NOMO-1 (cell line): ENCODE measurements around the gene KLC1.
"Not testable (repeated sequence)": the region's sequence is repeated elsewhere in the genome, so short reads cannot be mapped to it uniquely, and the experiment has no call there.

Source experiments
- DNase-seq, 2 experiments: peaks; one replicate each; lab custom pipeline; 2025; ENCODE audit not compliant: unreplicated experiment in 2 of 2; lab: John Stamatoyannopoulos, UW

KLC1 gene

DNA sequence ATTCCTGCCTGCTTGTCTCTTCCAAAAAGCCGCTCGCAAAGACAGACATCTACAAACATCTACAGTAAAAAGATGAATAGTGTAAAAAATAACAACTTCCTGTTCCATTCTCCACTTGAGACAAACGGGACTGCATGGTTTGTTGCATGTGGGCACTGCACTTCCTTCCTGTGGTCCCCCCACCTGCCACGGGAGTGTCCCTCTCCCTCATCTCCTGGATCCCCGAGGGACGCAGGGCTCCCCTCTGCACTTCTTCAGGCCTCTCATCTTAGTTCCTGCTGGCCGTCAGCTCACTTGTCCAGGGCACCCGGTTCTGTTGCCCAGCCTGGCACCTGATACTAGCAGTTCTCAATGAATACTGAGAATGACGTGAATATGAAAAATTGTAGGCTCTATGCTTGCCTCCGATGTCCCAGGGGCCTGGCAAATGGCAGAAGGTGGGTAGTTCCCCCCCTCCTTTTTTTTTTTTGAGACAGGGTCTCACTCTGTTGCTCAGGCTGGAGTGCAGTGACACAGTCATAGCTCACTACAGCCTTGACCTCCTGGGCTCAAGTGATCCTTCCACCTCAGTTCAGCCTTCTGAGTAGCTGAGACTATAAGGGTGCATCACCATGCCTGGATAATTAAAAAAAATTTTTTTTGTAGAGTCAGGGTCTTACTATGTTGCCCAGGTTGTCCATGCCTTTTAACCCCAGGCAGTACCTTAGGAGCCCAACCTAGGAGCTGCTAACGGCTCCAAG is 3.5 kb upstream of the KLC1 start:
- DNase-seq, result no peak

DNA sequence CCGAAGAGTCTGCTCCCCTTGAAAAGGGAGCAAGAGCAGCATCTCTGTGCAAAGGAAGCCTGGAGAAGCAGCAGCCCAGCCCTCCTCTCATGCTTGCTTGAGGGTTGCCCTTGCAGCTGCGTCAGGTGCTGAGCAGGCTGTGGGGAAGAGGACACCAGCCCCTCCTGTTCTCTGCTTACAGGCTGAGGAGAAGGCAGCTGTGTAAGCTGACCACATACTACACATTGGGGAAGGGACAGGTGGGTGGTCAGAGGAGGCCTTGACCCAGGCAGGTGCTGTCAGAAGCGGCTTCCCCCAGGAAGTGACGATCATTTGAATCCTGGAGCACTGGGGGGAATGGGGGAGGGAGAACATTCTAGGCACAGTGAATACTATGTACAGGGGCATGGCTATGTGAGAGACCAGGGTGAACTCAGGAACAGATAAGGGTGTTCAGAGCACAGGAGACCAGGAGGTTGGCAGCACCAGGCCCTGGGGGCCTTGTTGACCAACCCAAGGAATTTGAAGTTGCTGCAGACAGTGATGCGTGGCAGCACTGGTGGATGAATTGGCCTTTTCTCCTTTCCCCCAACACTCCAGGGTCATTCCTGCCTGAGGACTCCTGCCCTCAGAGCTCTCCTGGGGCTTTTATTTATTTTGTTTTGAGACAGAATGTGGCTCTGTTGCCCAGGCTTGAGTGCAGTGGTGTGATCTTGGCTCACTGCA is 2.7 kb upstream of the KLC1 start:
- DNase-seq, result no peak

DNA sequence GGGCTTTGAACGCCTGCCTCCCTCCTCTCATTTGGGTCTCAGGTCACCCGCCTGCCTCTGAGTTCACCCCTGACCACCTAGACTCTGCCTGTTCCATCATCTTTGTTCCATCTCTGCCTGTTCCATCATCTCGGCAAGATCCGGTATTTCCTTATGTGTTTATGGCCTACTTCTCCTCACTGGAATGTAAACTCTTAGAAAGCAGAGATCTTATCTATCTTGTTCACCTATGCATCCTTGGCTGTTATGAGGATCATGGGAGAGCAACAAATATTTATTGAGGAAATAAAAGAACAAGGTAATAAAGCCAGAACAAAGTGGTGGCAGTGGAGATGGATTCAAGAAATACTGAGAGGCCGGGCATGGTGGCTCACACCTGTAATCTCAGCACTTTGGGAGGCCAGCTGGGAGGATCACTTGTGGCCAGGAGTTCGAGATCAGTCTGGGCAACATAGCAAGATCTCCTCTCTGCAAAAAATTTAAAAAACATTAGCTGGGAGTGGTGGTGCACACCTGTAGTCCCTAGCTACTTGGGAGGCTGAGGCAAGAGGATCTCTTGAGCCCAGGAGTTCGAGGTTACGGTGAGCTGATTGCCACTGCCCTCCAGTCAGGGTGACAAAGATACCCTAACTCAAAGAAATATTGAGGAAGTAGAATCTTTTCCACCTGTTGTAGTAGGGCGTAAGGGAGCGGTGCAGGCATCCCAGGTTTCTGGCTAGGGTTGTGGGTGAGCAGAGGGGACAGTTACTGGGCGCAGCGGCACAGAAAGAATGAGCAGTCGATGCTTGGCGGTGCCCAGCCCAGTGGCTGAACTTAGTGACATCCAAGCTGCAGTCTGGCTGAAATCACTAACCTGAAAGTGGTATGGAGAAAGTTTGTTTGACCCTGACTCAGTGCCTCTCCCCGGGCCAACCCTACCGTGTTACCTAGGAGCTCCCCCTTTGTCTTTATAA is 1.7 kb upstream of the KLC1 start:
- no peak for DNase-seq

GRCh38 chr14:103628221-103628683 is 759 bp upstream of the KLC1 start:
- DNase-seq, result peak; percentile 23 to 35

GRCh38 chr14:103629503-103630121 is 601 bp downstream of the KLC1 start:
- peak; percentile 17 to 40 for DNase-seq

DNA sequence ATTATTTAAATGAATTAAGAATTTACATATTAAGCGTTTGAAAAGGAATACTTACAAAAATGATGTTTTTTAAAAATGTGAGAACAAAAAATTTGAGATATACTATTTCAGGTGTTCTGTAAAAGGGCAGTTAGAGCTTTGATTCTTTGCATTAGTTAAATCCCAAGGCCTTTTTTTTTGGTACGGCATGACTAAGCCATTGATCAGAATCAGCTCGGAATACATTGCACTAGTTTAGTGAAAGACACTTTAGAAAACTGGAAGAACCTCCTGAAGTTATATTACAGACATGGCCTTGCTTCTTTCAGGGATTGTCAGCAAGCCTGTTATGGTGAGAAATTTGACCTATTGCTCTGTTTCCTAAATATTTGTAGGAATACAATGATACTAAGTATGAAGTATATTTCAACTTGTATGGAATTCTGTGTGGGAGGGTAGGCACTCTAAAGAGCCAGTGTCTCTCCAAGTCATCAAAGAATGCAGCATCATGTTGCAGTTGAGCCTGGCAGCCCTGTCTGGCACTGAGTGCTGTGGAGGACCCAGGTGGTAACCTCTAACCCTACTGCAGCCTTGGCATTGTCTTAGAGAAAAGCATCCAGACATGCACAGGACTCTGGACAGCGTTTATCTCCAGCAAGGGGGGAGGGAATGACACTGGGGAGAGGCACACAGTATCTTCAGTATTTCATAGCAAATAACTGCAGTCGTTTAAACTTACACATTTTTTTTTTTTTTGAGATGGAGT is 1.5 kb downstream of the KLC1 start:
- DNase-seq, result no peak

DNA sequence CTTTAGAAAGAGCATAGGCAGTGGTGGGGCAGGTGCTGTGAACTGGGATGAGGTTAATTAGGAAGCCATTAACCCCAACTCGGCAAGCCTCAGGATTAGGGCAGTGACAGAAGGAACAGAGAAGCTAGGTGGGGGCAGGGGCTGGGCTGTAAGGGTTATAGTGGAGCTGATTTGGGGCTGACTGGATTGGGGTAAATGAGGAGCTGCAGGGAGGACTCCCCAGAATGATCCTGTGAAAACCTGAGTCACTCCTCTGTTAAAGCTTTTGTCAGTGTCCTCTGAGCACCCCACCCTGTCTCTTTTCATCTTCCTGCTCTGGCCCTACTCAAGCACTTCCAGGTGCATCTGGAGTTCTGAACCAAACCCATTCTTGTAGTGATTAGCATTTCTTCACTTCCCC is 4.4 kb downstream of the KLC1 start:
- DNase-seq, result no peak

DNA sequence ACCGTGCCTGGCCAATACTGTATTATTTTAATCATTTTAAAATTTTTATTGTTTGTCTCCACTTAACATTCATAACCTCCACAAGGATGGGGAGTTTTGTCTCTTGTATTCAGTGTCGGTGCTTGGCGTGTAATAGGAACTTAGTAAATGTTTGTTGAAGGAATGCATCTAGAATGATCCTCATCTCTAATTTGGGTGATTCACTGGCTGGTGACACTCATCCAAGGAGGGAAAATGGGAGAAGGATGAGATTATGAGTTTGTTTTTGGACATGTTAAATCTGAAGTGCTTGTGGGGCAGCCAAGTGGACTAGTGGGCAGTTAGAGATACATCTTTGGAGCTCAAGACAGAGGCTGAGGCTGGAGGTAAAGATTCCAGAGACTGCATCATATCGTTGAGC is 5.1 kb downstream of the KLC1 start:
- DNase-seq, result no peak

DNA sequence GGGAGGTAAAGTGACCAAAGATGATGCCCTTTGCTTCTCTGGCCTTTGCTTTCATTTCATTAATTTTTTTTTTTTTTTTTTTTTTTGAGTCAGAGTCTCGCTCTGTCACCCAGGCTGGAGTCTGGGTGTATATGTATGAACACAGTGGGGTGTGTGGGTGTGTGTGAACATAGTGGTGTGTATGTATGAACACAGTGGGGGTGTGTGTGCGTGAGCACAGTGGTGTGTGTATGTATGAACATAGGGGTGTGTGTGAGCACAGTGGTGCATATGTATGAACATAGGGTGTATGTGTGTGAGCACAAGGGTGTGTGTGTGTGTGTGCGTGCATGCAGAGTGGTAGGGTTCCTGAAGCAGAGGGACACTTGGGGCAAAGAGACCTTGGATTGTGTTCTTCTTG is 9.6 kb downstream of the KLC1 start:
- DNase-seq, result no peak

- no peak for DNase-seq
These were observed 12.2 kb downstream of the KLC1 start for GRCh38 chr14:103641161-103641560.

- no peak for DNase-seq
These were observed 17.2 kb downstream of the KLC1 start for GRCh38 chr14:103646189-103646588.

GRCh38 chr14:103649001-103649400 is 20.0 kb downstream of the KLC1 start:
- no peak for DNase-seq

DNA sequence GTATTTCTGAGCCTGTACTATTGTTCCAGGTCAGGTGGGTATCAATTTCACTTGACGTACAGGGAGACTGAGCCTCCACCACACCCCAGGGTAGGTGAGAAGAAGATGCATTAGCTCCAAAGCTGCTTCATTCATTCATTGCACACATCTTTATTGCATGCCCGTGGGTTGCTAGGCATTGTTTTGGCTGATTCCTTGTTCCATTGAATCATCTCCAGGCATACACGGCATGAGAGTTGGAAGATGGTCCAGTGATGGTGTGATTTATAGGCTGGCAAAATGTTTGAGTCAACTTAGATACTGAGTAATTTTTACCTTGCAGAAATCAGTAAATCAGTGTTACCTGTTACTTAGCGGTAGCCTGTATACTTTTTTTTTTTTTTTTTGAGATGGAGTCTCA is 21.2 kb downstream of the KLC1 start:
- DNase-seq, result no peak

DNA sequence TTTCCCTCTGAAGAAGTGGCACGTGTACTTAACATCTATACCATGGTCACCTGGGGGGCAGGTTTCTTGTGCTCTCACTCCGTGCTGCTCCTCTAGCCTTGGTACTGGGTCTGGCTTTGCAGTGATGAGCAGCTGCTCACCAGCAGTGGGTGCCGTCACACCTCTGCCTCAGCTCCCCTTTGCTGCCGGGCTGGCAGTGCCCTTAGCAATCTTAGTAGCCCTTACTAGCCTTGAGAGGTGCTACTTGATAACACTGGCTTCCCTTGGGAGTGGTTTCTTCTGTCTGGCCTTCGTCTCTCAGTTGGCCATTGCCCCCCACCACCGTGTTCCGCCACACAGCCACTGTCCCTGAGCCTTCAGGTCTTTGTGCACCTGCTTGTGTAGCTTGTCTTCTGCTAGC is 22.6 kb downstream of the KLC1 start:
- no peak for DNase-seq

GRCh38 chr14:103652806-103653205 is 23.8 kb downstream of the KLC1 start:
- DNase-seq, result no peak

DNA sequence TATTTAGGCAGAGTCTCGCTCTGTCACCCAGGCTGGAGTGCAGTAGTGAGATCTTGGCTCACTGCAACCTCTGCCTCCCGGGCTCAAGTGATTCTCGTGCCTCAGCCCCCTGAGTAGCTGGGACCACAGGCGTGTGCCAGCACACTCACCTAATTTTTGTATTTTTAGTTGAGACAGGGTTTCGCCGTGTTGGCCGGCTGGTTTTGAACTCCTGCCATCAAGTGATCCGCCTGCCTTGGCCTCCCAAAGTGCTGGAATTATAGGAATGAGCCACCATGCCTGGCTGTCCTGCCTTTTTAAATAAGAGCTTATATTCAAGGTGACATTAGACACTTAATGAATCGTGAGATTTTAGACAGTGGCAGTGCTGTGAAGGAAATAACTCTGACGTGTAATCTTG is 24.3 kb downstream of the KLC1 start:
- DNase-seq, result not testable (repeated sequence)

GRCh38 chr14:103653805-103654204 is 24.8 kb downstream of the KLC1 start:
- no peak for DNase-seq

DNA sequence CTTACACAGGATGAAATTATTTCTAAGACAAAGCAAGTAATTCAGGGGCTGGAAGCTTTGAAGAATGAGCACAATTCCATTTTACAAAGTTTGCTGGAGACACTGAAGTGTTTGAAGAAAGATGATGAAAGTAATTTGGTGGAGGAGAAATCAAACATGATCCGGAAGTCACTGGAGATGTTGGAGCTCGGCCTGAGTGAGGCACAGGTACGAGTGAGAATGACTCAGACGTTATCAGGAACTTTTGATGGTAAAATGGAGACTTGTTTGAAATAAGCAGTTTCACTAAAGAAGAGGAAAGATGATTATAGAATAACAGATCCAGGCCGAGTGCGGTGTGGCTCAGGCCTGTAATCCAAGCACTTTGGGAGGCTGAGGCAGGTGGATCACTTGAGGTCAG is 25.6 kb downstream of the KLC1 start:
- DNase-seq, result no peak

GRCh38 chr14:103656031-103656755 is 27.2 kb downstream of the KLC1 start:
- DNase-seq, result peak; percentile 8 to 31
